Measurements from ENCODE around the gene GNAS.

- no peak for TF ChIP-seq POLR2A (IDR thresholded peaks at IDR 0.05; ENCODE audit: low read length)
- no peak for TF ChIP-seq GATA1 (IDR thresholded peaks at IDR 0.05; ENCODE audit: low read depth, low read length)
Observed at GRCh38 chr20:58833921-58834320, 18.6 kb upstream of the GNAS start.
